Stimulated activated naive CD8-positive, alpha-beta T cell treated with anti-CD3 and anti-CD28 coated beads, Interleukin-15, Interleukin-2, amounts not matched to agents 100 ng/mL and 50 ng/mL, for 24 hours (primary cell): ENCODE data around the gene OSTM1.

Experiments used
- H3K27ac Mint-ChIP-seq: one replicate; pipeline ENCODE4 v1.8.0; 2021; ENCODE audit warnings: mild to moderate bottlenecking, mixed read lengths
- H3K27me3 Mint-ChIP-seq: one replicate; pipeline ENCODE4 v1.8.0; 2021; ENCODE audit warnings: mixed read lengths
- H3K36me3 Mint-ChIP-seq: one replicate; pipeline ENCODE4 v1.8.0; 2021; ENCODE audit warnings: low read depth, mixed read lengths
- H3K4me1 Mint-ChIP-seq: one replicate; pipeline ENCODE4 v1.8.0; 2021; ENCODE audit warnings: low read depth, mixed read lengths
- H3K4me3 Mint-ChIP-seq: one replicate; pipeline ENCODE4 v1.8.0; 2021; ENCODE audit warnings: mild to moderate bottlenecking, mixed read lengths
- H3K9me3 Mint-ChIP-seq: one replicate; pipeline ENCODE4 v1.8.0; 2021; ENCODE audit warnings: mixed read lengths

The OSTM1 gene

GRCh38 chr6:108113557-108114519 lies 39.3 kb upstream of the OSTM1 start:
- Mint-ChIP-seq H3K36me3 (no peaks in the 10 kb centered on the region), H3K4me3 (peak overlapping the region; percentile 81), H3K9me3 (no peaks in the 10 kb centered on the region), H3K4me1 (peaks cover 46% of the 10 kb centered on the region), H3K27ac (no peak overlapping the region), H3K27me3 (peaks cover 80% of the 10 kb centered on the region)

- H3K4me1 Mint-ChIP-seq = peaks cover 1% of the 10 kb centered on the region
- no peak overlapping the region for H3K4me3 Mint-ChIP-seq
- no peaks in the 10 kb centered on the region for H3K36me3 Mint-ChIP-seq
- H3K9me3 Mint-ChIP-seq = no peaks in the 10 kb centered on the region
- H3K27me3 Mint-ChIP-seq = peaks cover 43% of the 10 kb centered on the region
- no peak overlapping the region for H3K27ac Mint-ChIP-seq
Observed at GRCh38 chr6:108108374-108108773, 33.8 kb upstream of the OSTM1 start.

GRCh38 chr6:108107102-108107501 lies 32.6 kb upstream of the OSTM1 start:
- no peaks in the 10 kb centered on the region for H3K36me3 Mint-ChIP-seq
- H3K27me3 Mint-ChIP-seq = peaks cover 35% of the 10 kb centered on the region
- no peaks in the 10 kb centered on the region for H3K4me1 Mint-ChIP-seq
- H3K27ac Mint-ChIP-seq = no peak overlapping the region
- H3K4me3 Mint-ChIP-seq = no peak overlapping the region
- H3K9me3 Mint-ChIP-seq = no peaks in the 10 kb centered on the region

GRCh38 chr6:108106694-108107093 lies 32.2 kb upstream of the OSTM1 start:
- Mint-ChIP-seq H3K4me3 (no peak overlapping the region), H3K36me3 (no peaks in the 10 kb centered on the region), H3K27me3 (peaks cover 31% of the 10 kb centered on the region), H3K9me3 (no peaks in the 10 kb centered on the region), H3K4me1 (no peaks in the 10 kb centered on the region), H3K27ac (no peak overlapping the region)

GRCh38 chr6:108106261-108106660 lies 31.7 kb upstream of the OSTM1 start:
- Mint-ChIP-seq H3K4me1 (no peaks in the 10 kb centered on the region), H3K27me3 (peaks cover 29% of the 10 kb centered on the region), H3K27ac (no peak overlapping the region), H3K36me3 (no peaks in the 10 kb centered on the region), H3K9me3 (no peaks in the 10 kb centered on the region), H3K4me3 (no peak overlapping the region)

DNA sequence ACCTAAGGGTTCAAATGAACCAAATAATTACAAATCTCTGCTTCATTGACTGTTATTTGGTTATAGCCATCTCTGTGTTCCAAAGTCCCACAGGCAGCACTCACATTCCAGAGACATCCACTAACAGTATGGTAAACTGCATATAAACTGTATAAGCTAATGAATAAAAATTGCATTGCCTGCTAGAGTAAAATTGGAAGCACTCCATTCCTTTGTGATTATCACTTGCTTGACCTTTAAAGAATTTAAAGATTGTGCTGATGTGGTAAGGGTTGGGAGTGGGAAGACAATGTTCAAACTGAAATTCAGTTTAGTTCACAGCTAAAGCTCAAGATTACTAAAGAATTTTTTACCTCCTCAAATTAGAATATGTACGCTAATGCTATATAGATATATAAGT lies 31.0 kb upstream of the OSTM1 start:
- H3K27ac Mint-ChIP-seq = no peak overlapping the region
- no peaks in the 10 kb centered on the region for H3K9me3 Mint-ChIP-seq
- H3K4me3 Mint-ChIP-seq = no peak overlapping the region
- peaks cover 23% of the 10 kb centered on the region for H3K27me3 Mint-ChIP-seq
- H3K4me1 Mint-ChIP-seq = no peaks in the 10 kb centered on the region
- no peaks in the 10 kb centered on the region for H3K36me3 Mint-ChIP-seq

DNA sequence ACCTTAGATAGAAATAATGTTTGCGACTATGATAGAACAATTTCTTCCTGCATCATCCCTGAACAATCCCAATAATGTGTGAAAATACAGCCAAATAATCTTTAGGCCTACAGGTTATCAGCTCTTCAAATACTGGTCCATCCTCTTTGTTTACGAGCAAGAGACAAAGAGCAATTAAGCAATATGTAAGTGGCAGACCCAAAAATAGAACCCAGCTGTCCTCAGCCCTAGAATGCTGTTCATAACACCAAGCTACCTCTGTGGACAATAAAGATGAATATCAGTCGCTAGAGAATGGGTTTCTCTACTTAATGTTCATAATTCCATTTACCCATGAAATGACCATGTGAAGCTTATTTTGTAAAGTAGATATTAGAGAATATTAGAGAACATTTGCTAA lies 28.4 kb upstream of the OSTM1 start:
- peaks cover 15% of the 10 kb centered on the region for H3K27me3 Mint-ChIP-seq
- H3K4me1 Mint-ChIP-seq = no peaks in the 10 kb centered on the region
- no peak overlapping the region for H3K4me3 Mint-ChIP-seq
- no peaks in the 10 kb centered on the region for H3K36me3 Mint-ChIP-seq
- H3K9me3 Mint-ChIP-seq = no peaks in the 10 kb centered on the region
- H3K27ac Mint-ChIP-seq = no peak overlapping the region

- Mint-ChIP-seq H3K27me3 (peaks cover 21% of the 10 kb centered on the region), H3K4me1 (no peaks in the 10 kb centered on the region), H3K9me3 (no peaks in the 10 kb centered on the region), H3K4me3 (no peak overlapping the region), H3K36me3 (no peaks in the 10 kb centered on the region), H3K27ac (no peak overlapping the region)
Observed at GRCh38 chr6:108100003-108100402, 25.5 kb upstream of the OSTM1 start.

DNA sequence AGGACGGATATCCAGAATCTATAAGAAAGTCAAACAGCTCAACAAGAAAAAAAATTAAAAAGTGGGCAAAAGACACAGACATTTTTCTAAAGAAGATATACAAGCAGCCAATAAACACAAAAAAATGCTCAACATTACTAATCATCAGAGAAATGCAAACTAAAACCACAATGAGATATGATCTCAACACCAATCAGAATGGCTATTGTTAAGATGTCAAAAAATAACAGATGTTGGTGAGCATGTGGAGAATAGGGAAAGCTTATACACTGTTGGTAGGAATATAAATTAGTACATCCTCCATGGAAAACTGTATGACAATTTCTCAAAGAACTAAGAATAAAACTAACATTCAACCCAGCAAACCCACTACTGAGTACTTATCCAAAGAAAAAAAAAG lies 23.3 kb upstream of the OSTM1 start:
- H3K27ac Mint-ChIP-seq = no peak overlapping the region
- no peaks in the 10 kb centered on the region for H3K4me1 Mint-ChIP-seq
- H3K27me3 Mint-ChIP-seq = peaks cover 15% of the 10 kb centered on the region
- H3K36me3 Mint-ChIP-seq = no peaks in the 10 kb centered on the region
- H3K9me3 Mint-ChIP-seq = no peaks in the 10 kb centered on the region
- H3K4me3 Mint-ChIP-seq = no peak overlapping the region

- Mint-ChIP-seq H3K4me3 (no peak overlapping the region), H3K4me1 (no peaks in the 10 kb centered on the region), H3K9me3 (no peaks in the 10 kb centered on the region), H3K27me3 (peaks cover 28% of the 10 kb centered on the region), H3K36me3 (no peaks in the 10 kb centered on the region), H3K27ac (no peak overlapping the region)
Observed at GRCh38 chr6:108093781-108094300, 19.3 kb upstream of the OSTM1 start.

- H3K4me1 Mint-ChIP-seq = no peaks in the 10 kb centered on the region
- H3K36me3 Mint-ChIP-seq = no peaks in the 10 kb centered on the region
- no peaks in the 10 kb centered on the region for H3K9me3 Mint-ChIP-seq
- no peak overlapping the region for H3K4me3 Mint-ChIP-seq
- H3K27ac Mint-ChIP-seq = no peak overlapping the region
- H3K27me3 Mint-ChIP-seq = peaks cover 26% of the 10 kb centered on the region
Observed at GRCh38 chr6:108091288-108091687, 16.7 kb upstream of the OSTM1 start.

DNA sequence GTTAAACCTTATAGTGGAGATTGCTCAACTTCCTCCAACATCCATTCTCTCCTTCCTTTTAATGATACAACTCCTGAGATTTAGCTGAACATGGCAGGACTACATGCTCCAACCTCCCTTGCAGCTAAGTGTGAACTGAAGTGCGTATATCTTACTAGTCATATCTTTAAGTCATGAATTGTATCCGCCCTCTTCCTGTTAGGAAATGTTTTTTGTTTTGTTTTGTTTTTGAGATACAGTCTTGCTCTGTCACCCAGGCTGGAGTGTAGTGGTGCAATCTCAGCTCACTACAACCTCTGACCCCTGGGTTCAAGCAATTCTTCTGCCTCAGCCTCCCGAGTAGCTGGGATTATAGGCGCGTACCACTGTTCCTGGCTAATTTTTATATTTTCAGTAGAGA lies 8.8 kb upstream of the OSTM1 start:
- peaks cover 20% of the 10 kb centered on the region for H3K27me3 Mint-ChIP-seq
- H3K4me3 Mint-ChIP-seq = no peak overlapping the region
- no peak overlapping the region for H3K27ac Mint-ChIP-seq
- H3K9me3 Mint-ChIP-seq = no peaks in the 10 kb centered on the region
- no peaks in the 10 kb centered on the region for H3K36me3 Mint-ChIP-seq
- no peaks in the 10 kb centered on the region for H3K4me1 Mint-ChIP-seq

DNA sequence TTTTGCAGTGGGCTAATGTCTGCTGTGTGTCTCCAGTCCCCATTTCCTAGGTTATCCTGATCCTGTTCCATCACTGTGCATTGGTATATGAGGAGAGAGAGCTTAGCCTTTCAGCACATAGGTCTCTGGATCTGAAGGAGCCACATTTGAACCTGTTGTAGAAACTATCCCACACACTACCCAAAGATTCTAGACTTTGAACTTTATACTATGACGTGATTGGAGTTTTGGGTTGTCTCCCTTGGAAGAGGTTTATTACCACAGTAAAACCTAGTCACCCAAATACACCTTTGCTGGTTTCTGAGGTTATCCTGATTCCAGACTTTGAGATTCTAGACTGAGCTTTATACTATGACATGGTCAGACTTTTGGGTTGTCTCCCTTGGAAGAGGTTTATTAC lies 8.0 kb upstream of the OSTM1 start:
- H3K27ac Mint-ChIP-seq = no peak overlapping the region
- no peaks in the 10 kb centered on the region for H3K4me1 Mint-ChIP-seq
- H3K9me3 Mint-ChIP-seq = no peaks in the 10 kb centered on the region
- peaks cover 20% of the 10 kb centered on the region for H3K27me3 Mint-ChIP-seq
- H3K4me3 Mint-ChIP-seq = no peak overlapping the region
- H3K36me3 Mint-ChIP-seq = no peaks in the 10 kb centered on the region

DNA sequence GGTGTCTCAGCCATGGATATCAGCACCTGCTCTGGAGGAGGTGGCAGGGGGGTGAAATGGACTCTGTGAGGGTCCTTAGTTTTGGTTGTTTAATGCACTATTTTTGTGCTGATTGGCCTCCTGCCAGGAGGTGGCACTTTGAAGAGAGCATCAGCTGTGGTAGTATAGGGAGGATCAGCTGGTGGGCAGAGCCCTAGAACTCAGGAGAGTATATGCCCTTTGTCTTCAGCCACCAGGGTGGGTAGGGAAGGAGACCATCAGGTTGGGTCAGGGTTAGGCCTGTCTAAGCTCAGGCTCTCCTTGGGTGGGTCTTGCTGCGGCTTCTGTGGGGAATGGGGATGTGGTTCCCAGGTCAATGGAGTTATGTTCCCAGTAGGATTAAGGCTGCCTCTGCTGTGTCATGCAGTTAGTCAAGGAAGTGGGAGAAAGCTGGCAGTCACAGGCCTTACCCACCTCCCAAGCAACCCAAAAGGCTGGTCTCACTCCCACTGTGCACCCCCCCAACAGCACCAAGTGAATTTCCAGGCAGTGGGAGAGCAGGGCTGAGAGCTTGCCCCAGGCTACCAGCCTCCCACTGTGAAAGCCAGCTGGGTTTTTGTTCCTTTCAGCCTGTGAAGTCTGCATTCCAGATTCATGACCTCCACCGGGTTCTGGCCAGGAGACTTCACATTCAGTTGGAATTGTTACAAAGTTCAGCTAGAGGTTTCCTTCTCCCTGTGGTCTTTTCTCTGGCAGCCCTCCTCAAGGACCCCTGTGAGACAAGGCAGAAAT lies 5.7 kb upstream of the OSTM1 start:
- no peak overlapping the region for H3K4me3 Mint-ChIP-seq
- no peaks in the 10 kb centered on the region for H3K36me3 Mint-ChIP-seq
- peaks cover under 1% of the 10 kb centered on the region for H3K4me1 Mint-ChIP-seq
- H3K27ac Mint-ChIP-seq = no peak overlapping the region
- peaks cover 22% of the 10 kb centered on the region for H3K27me3 Mint-ChIP-seq
- H3K9me3 Mint-ChIP-seq = no peaks in the 10 kb centered on the region

DNA sequence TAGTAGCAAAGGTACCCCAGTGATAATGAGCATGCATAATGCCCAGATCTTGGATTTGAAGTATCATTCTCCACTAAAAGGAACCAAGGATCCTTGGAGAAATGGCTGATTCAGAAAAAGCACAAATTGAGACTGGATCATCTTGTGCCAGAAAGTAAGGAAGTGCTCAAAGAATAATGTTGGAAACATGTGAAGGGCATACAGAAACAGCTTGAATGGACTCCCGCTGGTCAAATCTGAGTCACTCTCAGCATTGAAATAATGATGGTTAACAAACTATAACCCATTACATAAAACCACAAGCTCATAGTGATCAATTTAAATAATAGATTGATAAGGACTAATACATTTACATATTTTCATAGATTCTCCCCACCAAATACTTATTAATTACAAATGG lies 3.6 kb upstream of the OSTM1 start:
- no peaks in the 10 kb centered on the region for H3K9me3 Mint-ChIP-seq
- H3K36me3 Mint-ChIP-seq = no peaks in the 10 kb centered on the region
- H3K27me3 Mint-ChIP-seq = peaks cover 22% of the 10 kb centered on the region
- no peak overlapping the region for H3K27ac Mint-ChIP-seq
- H3K4me1 Mint-ChIP-seq = peaks cover 15% of the 10 kb centered on the region
- H3K4me3 Mint-ChIP-seq = no peak overlapping the region
